ENCODE results near the gene OR7C1.
"Not testable (repeated sequence)": the region's sequence is repeated elsewhere in the genome, so short reads cannot be mapped to it uniquely, and the experiment has no call there.

- TF ChIP-seq CTCF, POLR2A (IDR thresholded peaks at IDR 0.05): not testable (repeated sequence)
Measured at GRCh38 chr19:14784730-14785101, 50.3 kb downstream of the OR7C1 start.

Measured in testis (tissue), 2 donors.